Neural progenitor cell (in vitro differentiated cells): ENCODE data around the gene KLK2. TPM values are rescaled to one million over a fixed set of nuclear protein-coding genes. Genes with fewer than 3 reads are reported as not detected.

Experiments used
- DNase-seq: peaks from one replicate; pipeline ENCODE4 v3.0.0-alpha.2; 2016; ENCODE audit warnings: low spot score
- H2AFZ ChIP-seq: fragments of 200-600 bp; sonication (generic); replicated peaks from 2 replicates; pipeline ENCODE4 v1.6.1; 2016; ENCODE audit warnings: antibody characterized with exemption
- H3F3A ChIP-seq: fragments of 200-600 bp; sonication (generic); 2 replicates; pipeline ENCODE4 v1.6.1; 2016; ENCODE audit warnings: antibody characterized with exemption, low read depth
- H3K27ac ChIP-seq: fragments of 200-600 bp; sonication (generic); 2 replicates; pipeline ENCODE4 v1.5.1; 2016; ENCODE audit warnings: mild to moderate bottlenecking
- H3K27me3 ChIP-seq: fragments of 200-600 bp; sonication (generic); 2 replicates; pipeline ENCODE4 v1.6.1; 2016; ENCODE audit warnings: mild to moderate bottlenecking, moderate library complexity
- H3K36me3 ChIP-seq: fragments of 200-600 bp; sonication (generic); 2 replicates; pipeline ENCODE4 v1.5.1; 2016
- H3K4me1 ChIP-seq: fragments of 200-600 bp; sonication (generic); 2 replicates; pipeline ENCODE4 v1.6.1; 2016; ENCODE audit warnings: mixed run types
- H3K4me2 ChIP-seq: fragments of 200-600 bp; sonication (generic); 2 replicates; pipeline ENCODE4 v1.6.1; 2016
- H3K4me3 ChIP-seq: fragments of 200-600 bp; sonication (generic); 2 replicates; pipeline ENCODE4 v1.5.1; 2016
- H3K79me2 ChIP-seq: fragments of 200-600 bp; sonication (generic); 2 replicates; pipeline ENCODE4 v1.6.1; 2016; ENCODE audit warnings: low read depth
- H3K9ac ChIP-seq: fragments of 200-600 bp; sonication (generic); 2 replicates; pipeline ENCODE4 v1.6.1; 2016
- H3K9me3 ChIP-seq: fragments of 200-600 bp; sonication (generic); 2 replicates; pipeline ENCODE4 v1.5.1; 2016; ENCODE audit warnings: low read depth
- H4K20me1 ChIP-seq: fragments of 200-600 bp; sonication (generic); 2 replicates; pipeline ENCODE4 v1.6.1; 2016; ENCODE audit warnings: low read depth
- H3K27ac Mint-ChIP-seq: 3 replicates; pipeline ENCODE4 v1.8.0; 2021; ENCODE audit warnings: mixed read lengths
- H3K27me3 Mint-ChIP-seq: 2 replicates; pipeline ENCODE4 v1.8.0; 2022; ENCODE audit warnings: low read depth, mild to moderate bottlenecking, inconsistent platforms, moderate library complexity, mixed read lengths; ENCODE audit not compliant: insufficient read depth
- H3K36me3 Mint-ChIP-seq: 3 replicates; pipeline ENCODE4 v1.8.0; 2021; ENCODE audit warnings: mixed read lengths
- H3K4me1 Mint-ChIP-seq: 3 replicates; pipeline ENCODE4 v1.8.0; 2021; ENCODE audit warnings: mixed read lengths
- H3K4me3 Mint-ChIP-seq: 3 replicates; pipeline ENCODE4 v1.8.0; 2021; ENCODE audit warnings: mild to moderate bottlenecking, moderate library complexity, mixed read lengths
- H3K9me3 Mint-ChIP-seq: 3 replicates; pipeline ENCODE4 v1.8.0; 2020; ENCODE audit warnings: mixed read lengths
- CTCF ChIP-seq: fragments of 200-600 bp; sonication (generic); IDR thresholded peaks from 2 replicates; pipeline ENCODE4 v1.5.1; 2017; ENCODE audit warnings: antibody characterized with exemption, mild to moderate bottlenecking
- EZH2 ChIP-seq: fragments of 200-600 bp; sonication (generic); IDR thresholded peaks from 2 replicates; pipeline ENCODE4 v1.6.1; 2017; ENCODE audit warnings: antibody characterized with exemption, mild to moderate bottlenecking, moderate library complexity
- EZH2phosphoT487 ChIP-seq: fragments of 200-600 bp; sonication (generic); IDR thresholded peaks from 2 replicates; pipeline ENCODE4 v1.6.1; 2017; ENCODE audit warnings: antibody characterized with exemption
- total RNA-seq: library from RNA; depleted of rRNA; stranded (reverse); fragments of >200 nt; gene quantifications from 2 replicates; pipeline ENCODE4 v1.2.3, GENCODE V29; 2015; ENCODE audit warnings: low replicate concordance

The KLK2 gene
- total RNA-seq: not detected in 2 replicates

- H3K27ac Mint-ChIP-seq: no peak within 1 kb of the TSS
- no peak within 1 kb of the TSS for H3K4me3 Mint-ChIP-seq
- no peak for DNase-seq
- Histone ChIP-seq H3K9ac (no peak within 1 kb of the TSS), H3K4me2 (no peak within 1 kb of the TSS), H2AFZ (no peak within 1 kb of the TSS), H3K4me1 (no peaks in the 10 kb centered on the region), H3K79me2 (no peaks in the 10 kb centered on the region), H4K20me1 (no peaks in the 10 kb centered on the region), H3K9me3 (no peaks in the 10 kb centered on the region), H3F3A (no peaks in the 10 kb centered on the region), H3K27me3 (peaks cover 81% of the 10 kb centered on the region), H3K4me3 (no peak within 1 kb of the TSS), H3K36me3 (no peaks in the 10 kb centered on the region), H3K27ac (no peak within 1 kb of the TSS)
- H3K4me1 Mint-ChIP-seq: no peaks in the 10 kb centered on the region
- H3K9me3 Mint-ChIP-seq: no peaks in the 10 kb centered on the region
- no peaks in the 10 kb centered on the region for H3K36me3 Mint-ChIP-seq
- TF ChIP-seq CTCF (no peak), EZH2phosphoT487 (no peak), EZH2 (no peak)
- peaks cover 10% of the 10 kb centered on the region for H3K27me3 Mint-ChIP-seq
These were observed at the start of gene KLK2 for GRCh38 chr19:50873056-50873455. Gene KLK2 (plus strand): TSS chr19:50873439. CDS start chr19:50873474, 35 bp downstream.

GRCh38 chr19:50826492-50827240 lies 46.6 kb upstream of the KLK2 start:
- H3K36me3 ChIP-seq: no peaks in the 10 kb centered on the region
- H3K9me3 ChIP-seq: no peaks in the 10 kb centered on the region
- H3K4me3 ChIP-seq: no peak overlapping the region
- H3K27ac ChIP-seq: no peak overlapping the region
- H3F3A ChIP-seq: no peaks in the 10 kb centered on the region
- H3K4me1 Mint-ChIP-seq: no peaks in the 10 kb centered on the region
- H3K27me3 ChIP-seq: peaks cover 45% of the 10 kb centered on the region
- no peaks in the 10 kb centered on the region for H3K36me3 Mint-ChIP-seq
- no peak for DNase-seq
- peaks cover 28% of the 10 kb centered on the region for H3K27me3 Mint-ChIP-seq
- H3K4me2 ChIP-seq: no peak overlapping the region
- H2AFZ ChIP-seq: no peak overlapping the region
- no peak overlapping the region for H3K9ac ChIP-seq
- no peaks in the 10 kb centered on the region for H4K20me1 ChIP-seq
- H3K9me3 Mint-ChIP-seq: peaks cover 2% of the 10 kb centered on the region
- no peaks in the 10 kb centered on the region for H3K79me2 ChIP-seq
- no peak overlapping the region for H3K27ac Mint-ChIP-seq
- no peak for TF ChIP-seq EZH2phosphoT487
- TF ChIP-seq EZH2: no peak
- TF ChIP-seq CTCF: no peak
- H3K4me1 ChIP-seq: no peaks in the 10 kb centered on the region
- no peak overlapping the region for H3K4me3 Mint-ChIP-seq

GRCh38 chr19:50827476-50827875 lies 45.8 kb upstream of the KLK2 start:
- H2AFZ ChIP-seq: no peak overlapping the region
- Mint-ChIP-seq H3K27me3 (peaks cover 21% of the 10 kb centered on the region), H3K36me3 (no peaks in the 10 kb centered on the region), H3K27ac (no peak overlapping the region), H3K4me1 (no peaks in the 10 kb centered on the region), H3K4me3 (no peak overlapping the region), H3K9me3 (peaks cover 2% of the 10 kb centered on the region)
- H3K9ac ChIP-seq: no peak overlapping the region
- TF ChIP-seq EZH2phosphoT487: no peak
- no peak for TF ChIP-seq CTCF
- no peak for TF ChIP-seq EZH2
- no peaks in the 10 kb centered on the region for H3K36me3 ChIP-seq
- no peaks in the 10 kb centered on the region for H3K4me1 ChIP-seq
- peaks cover 41% of the 10 kb centered on the region for H3K27me3 ChIP-seq
- H3K4me3 ChIP-seq: no peak overlapping the region
- no peaks in the 10 kb centered on the region for H3K9me3 ChIP-seq
- no peak for DNase-seq
- H4K20me1 ChIP-seq: no peaks in the 10 kb centered on the region
- no peaks in the 10 kb centered on the region for H3F3A ChIP-seq
- no peak overlapping the region for H3K27ac ChIP-seq
- H3K79me2 ChIP-seq: no peaks in the 10 kb centered on the region
- H3K4me2 ChIP-seq: no peak overlapping the region
